ENCODE data around the gene SUN2.

DNA sequence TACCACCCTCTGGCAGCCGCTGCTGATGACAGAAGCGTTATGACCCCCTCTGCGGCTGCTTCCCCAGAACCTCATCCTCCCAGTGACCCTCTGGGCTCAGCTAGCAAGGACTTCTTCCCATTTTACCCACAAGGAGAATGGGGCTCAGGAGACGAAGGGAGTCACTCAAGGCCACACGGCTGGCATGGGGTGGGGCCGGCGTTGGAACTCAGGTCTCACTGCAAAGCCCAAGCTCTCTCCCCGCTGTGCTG is 16.8 kb upstream of the SUN2 start:
- TF ChIP-seq, protein P1, sequence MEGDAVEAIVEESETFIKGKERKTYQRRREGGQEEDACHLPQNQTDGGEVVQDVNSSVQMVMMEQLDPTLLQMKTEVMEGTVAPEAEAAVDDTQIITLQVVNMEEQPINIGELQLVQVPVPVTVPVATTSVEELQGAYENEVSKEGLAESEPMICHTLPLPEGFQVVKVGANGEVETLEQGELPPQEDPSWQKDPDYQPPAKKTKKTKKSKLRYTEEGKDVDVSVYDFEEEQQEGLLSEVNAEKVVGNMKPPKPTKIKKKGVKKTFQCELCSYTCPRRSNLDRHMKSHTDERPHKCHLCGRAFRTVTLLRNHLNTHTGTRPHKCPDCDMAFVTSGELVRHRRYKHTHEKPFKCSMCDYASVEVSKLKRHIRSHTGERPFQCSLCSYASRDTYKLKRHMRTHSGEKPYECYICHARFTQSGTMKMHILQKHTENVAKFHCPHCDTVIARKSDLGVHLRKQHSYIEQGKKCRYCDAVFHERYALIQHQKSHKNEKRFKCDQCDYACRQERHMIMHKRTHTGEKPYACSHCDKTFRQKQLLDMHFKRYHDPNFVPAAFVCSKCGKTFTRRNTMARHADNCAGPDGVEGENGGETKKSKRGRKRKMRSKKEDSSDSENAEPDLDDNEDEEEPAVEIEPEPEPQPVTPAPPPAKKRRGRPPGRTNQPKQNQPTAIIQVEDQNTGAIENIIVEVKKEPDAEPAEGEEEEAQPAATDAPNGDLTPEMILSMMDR (IDR thresholded peaks at IDR 0.05) = no peak
- TF ChIP-seq EZH2 (IDR thresholded peaks at IDR 0.05; ENCODE audit: borderline replicate concordance, insufficient read depth, low read depth, low read length, poor library complexity, severe bottlenecking) = no peak

Data from B cell (primary cell).